HL-60 (cell line): ENCODE results near the gene TENT4B.

Source experiments
- DNase-seq, 2 experiments: peaks; one replicate each; pipeline ENCODE4 v3.0.0-alpha.2; 2010 to 2020; ENCODE audit warnings: low read depth in 1 of 2, low spot score in 1 of 2
- H3K27ac ChIP-seq: fragments of 250-450 bp; sonication (Bioruptor Pico); replicated peaks from 2 replicates; pipeline ENCODE4 v1.5.1; 2020; ENCODE audit warnings: mild to moderate bottlenecking, moderate library complexity
- H3K27me3 ChIP-seq: fragments of 250-450 bp; sonication (Bioruptor Pico); 2 replicates; pipeline ENCODE4 v1.5.1; 2021; ENCODE audit warnings: mild to moderate bottlenecking, moderate library complexity; ENCODE audit not compliant: insufficient read depth, poor library complexity, severe bottlenecking
- H3K4me3 ChIP-seq: replicated peaks from 2 replicates; pipeline ENCODE4 v1.5.1; 2011; ENCODE audit warnings: mild to moderate bottlenecking, control low read depth, low read length; ENCODE audit not compliant: insufficient read depth
- GABPA ChIP-seq: IDR thresholded peaks from 2 replicates; pipeline ENCODE4 v1.6.1; 2012; ENCODE audit warnings: low read depth
- POLR2AphosphoS5 ChIP-seq: IDR thresholded peaks from 2 replicates; pipeline ENCODE4 v1.6.1; 2012; ENCODE audit warnings: low read depth
- SPI1 ChIP-seq: IDR thresholded peaks from 2 replicates; pipeline ENCODE4 v1.6.1; 2012; ENCODE audit warnings: low read depth, mild to moderate bottlenecking, borderline replicate concordance
- TF ChIP-seq, protein P1 (sequence below): IDR thresholded peaks from one replicate; pipeline ENCODE4 v1.5.1; 2011; ENCODE audit warnings: low read length, control low read depth, inconsistent platforms; ENCODE audit not compliant: insufficient read depth
- TF ChIP-seq, protein P2 (sequence below): IDR thresholded peaks from 2 replicates; pipeline ENCODE4 v1.6.1; 2012; ENCODE audit warnings: low read depth; ENCODE audit not compliant: insufficient replicate concordance

Gene TENT4B

DNA sequence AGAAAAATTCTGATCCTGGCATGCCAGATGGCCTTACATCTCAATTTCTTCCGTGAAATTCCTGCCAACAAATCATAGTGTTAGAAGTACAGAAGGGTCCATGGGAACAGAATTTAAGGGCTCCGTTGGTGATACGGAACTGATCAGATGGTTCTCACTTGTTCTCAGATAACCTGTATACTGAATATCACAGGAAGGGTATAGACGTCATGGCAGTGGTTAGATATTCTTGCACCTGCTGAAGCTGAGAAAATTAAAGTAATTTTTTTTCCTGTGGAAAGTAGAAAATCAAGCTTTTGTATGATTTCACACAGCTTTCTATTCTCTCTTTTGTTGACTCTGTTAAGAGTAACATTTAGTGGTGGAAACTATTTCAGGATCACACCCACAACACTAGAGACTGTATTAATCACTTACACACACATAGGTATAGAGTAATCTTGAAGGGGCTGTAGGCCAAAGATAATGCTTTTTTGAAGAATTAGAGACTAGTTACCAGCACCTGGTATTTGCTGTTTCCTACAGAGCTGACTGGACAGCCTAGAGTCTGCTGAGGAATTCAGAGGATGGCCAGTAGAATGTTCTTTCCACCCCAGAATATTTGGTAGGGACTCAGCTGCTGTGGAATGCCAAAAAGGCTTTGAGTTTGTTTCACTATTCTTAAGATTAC, 7.5 kb downstream of the TENT4B start:
- H3K27me3 ChIP-seq: no peaks in the 10 kb centered on the region
- no peak overlapping the region for H3K27ac ChIP-seq
- H3K4me3 ChIP-seq: no peak overlapping the region
- no peak for DNase-seq
- TF ChIP-seq POLR2AphosphoS5 (no peak), SPI1 (no peak), GABPA (no peak)
- TF ChIP-seq, protein P1, sequence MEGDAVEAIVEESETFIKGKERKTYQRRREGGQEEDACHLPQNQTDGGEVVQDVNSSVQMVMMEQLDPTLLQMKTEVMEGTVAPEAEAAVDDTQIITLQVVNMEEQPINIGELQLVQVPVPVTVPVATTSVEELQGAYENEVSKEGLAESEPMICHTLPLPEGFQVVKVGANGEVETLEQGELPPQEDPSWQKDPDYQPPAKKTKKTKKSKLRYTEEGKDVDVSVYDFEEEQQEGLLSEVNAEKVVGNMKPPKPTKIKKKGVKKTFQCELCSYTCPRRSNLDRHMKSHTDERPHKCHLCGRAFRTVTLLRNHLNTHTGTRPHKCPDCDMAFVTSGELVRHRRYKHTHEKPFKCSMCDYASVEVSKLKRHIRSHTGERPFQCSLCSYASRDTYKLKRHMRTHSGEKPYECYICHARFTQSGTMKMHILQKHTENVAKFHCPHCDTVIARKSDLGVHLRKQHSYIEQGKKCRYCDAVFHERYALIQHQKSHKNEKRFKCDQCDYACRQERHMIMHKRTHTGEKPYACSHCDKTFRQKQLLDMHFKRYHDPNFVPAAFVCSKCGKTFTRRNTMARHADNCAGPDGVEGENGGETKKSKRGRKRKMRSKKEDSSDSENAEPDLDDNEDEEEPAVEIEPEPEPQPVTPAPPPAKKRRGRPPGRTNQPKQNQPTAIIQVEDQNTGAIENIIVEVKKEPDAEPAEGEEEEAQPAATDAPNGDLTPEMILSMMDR: no peak
- TF ChIP-seq, protein P2, sequence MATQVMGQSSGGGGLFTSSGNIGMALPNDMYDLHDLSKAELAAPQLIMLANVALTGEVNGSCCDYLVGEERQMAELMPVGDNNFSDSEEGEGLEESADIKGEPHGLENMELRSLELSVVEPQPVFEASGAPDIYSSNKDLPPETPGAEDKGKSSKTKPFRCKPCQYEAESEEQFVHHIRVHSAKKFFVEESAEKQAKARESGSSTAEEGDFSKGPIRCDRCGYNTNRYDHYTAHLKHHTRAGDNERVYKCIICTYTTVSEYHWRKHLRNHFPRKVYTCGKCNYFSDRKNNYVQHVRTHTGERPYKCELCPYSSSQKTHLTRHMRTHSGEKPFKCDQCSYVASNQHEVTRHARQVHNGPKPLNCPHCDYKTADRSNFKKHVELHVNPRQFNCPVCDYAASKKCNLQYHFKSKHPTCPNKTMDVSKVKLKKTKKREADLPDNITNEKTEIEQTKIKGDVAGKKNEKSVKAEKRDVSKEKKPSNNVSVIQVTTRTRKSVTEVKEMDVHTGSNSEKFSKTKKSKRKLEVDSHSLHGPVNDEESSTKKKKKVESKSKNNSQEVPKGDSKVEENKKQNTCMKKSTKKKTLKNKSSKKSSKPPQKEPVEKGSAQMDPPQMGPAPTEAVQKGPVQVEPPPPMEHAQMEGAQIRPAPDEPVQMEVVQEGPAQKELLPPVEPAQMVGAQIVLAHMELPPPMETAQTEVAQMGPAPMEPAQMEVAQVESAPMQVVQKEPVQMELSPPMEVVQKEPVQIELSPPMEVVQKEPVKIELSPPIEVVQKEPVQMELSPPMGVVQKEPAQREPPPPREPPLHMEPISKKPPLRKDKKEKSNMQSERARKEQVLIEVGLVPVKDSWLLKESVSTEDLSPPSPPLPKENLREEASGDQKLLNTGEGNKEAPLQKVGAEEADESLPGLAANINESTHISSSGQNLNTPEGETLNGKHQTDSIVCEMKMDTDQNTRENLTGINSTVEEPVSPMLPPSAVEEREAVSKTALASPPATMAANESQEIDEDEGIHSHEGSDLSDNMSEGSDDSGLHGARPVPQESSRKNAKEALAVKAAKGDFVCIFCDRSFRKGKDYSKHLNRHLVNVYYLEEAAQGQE: no peak

DNA sequence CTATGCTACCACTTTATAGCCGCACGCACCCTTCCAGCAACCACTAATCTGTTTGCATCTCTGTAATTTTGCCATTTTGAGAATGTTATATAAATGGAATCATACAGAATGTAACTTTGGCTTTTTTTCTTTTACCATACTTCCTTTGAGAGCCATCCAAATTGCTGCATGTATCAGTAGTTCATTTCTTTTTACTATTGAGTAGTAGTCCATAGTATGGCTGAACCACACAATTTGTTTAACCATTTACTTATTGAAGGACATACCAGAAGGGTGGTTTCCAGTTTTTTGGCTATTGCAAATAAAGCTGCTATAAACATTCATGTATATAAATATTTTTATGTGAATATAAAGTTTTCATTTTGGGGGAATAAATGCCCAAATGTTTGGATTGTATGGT, 8.8 kb downstream of the TENT4B start:
- no peaks in the 10 kb centered on the region for H3K27me3 ChIP-seq
- DNase-seq: no peak
- TF ChIP-seq GABPA: no peak
- no peak for TF ChIP-seq SPI1
- TF ChIP-seq, protein P2: no peak
- TF ChIP-seq, protein P1: no peak
- TF ChIP-seq POLR2AphosphoS5: no peak
- H3K27ac ChIP-seq: no peak overlapping the region
- H3K4me3 ChIP-seq: no peak overlapping the region

DNA sequence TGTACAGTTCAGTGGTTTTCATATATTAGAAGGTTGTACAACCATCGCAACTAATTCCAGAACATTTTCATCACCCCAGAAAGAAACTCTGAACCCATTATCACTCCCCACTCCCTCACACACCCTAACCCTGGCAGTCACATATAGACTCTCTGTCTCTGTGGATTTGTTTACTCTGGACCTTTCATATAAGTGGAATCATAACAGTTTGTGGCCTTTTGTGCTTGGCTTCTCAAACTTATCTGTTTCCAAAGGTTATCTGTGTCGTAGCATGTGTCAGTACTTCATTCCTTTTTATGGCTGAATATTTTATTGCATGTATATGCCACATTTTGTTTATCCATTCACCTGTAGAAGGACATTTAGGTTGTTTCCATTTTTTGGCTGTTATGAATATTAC, 12.4 kb downstream of the TENT4B start:
- TF ChIP-seq SPI1 (no peak), POLR2AphosphoS5 (no peak), GABPA (no peak)
- TF ChIP-seq, protein P2: no peak
- TF ChIP-seq, protein P1: no peak
- DNase-seq: no peak

More for the DNA sequence above, 12.4 kb downstream of the TENT4B start:
- no peak overlapping the region for H3K4me3 ChIP-seq
- H3K27ac ChIP-seq: no peak overlapping the region
- H3K27me3 ChIP-seq: no peaks in the 10 kb centered on the region
